Sigmoid colon (tissue), 7 donors: ENCODE results near the gene CLEC20A. TPM values are rescaled to one million over a fixed set of nuclear protein-coding genes. Genes with fewer than 3 reads are reported as not detected.

ENCODE experiments used
- DNase-seq: peaks from one replicate; pipeline ENCODE4 v3.0.0-alpha.2; 2019
- H3K27ac ChIP-seq, 4 donors: fragments of 200-600 bp; sonication (generic); one replicate each; pipeline ENCODE4 v1.5.1; 2016 to 2019; ENCODE audit warnings: mild to moderate bottlenecking in 1 of 4
- H3K27me3 ChIP-seq, 3 donors: fragments of 200-600 bp; sonication (generic); one replicate each; pipeline ENCODE4 v1.5.1; 2019; ENCODE audit warnings: mild to moderate bottlenecking in 1 of 3
- H3K36me3 ChIP-seq, 4 donors: fragments of 200-600 bp; sonication (generic); one replicate each; pipeline ENCODE4 v1.5.1; 2016 to 2019
- H3K4me1 ChIP-seq, 4 donors: fragments of 200-600 bp; sonication (generic); one replicate each; pipeline ENCODE4 v1.5.1; 2017 to 2019
- H3K4me3 ChIP-seq, 4 donors: fragments of 200-600 bp; sonication (generic); one replicate each; pipeline ENCODE4 v1.5.1; 2017 to 2019; ENCODE audit warnings: mild to moderate bottlenecking in 2 of 4, moderate library complexity in 1 of 4
- H3K9me3 ChIP-seq, 4 donors: fragments of 200-600 bp in 3 of 4; sonication (generic) in 3 of 4; one replicate each; pipeline versions ENCODE4 v1.5.1 to v1.6.1; 2013 to 2019
- EP300 ChIP-seq, 4 donors: sonication (generic); formaldehyde crosslinking; IDR thresholded peaks; one replicate each; pipeline ENCODE4 v1.6.1; 2017; ENCODE audit warnings: antibody characterized with exemption in 4 of 4
- POLR2A ChIP-seq, 2 donors: fragments of 450-650 bp; IDR thresholded peaks; one replicate each; pipeline ENCODE4 v1.6.1; 2016; ENCODE audit warnings: antibody characterized with exemption in 2 of 2, mild to moderate bottlenecking in 2 of 2, moderate library complexity in 2 of 2
- POLR2AphosphoS5 ChIP-seq, 4 donors: sonication (generic); formaldehyde crosslinking; IDR thresholded peaks; one replicate each; pipeline ENCODE4 v1.6.1; 2017; ENCODE audit warnings: antibody characterized with exemption in 4 of 4
- WGBS, 2 donors: extraction: QIAGEN DNeasy Blood & Tissue Kit; methylation state at CpG; one replicate each; pipeline ENCODE4 v1.1.7; 2013; 5-methylcytosine and 5-hydroxymethylcytosine counted together
- intact Hi-C: fragments of 100-400 bp; cut with DNase I; formaldehyde crosslinking; loops from one replicate; pipeline ENCODE4 v1.15.1; 2023
- polyA plus RNA-seq, 3 donors: library from polyadenylated mRNA; stranded (reverse); fragments of 200-250 nt; gene quantifications; one replicate each; pipeline ENCODE4 v1.2.3, GENCODE V29; 2013
- total RNA-seq, 4 donors: library from RNA; depleted of rRNA; stranded (reverse); fragments of >200 nt; gene quantifications; one replicate each; pipeline ENCODE4 v1.1.0, GENCODE V29; 2016
- TF ChIP-seq, protein P1 (sequence below), 4 experiments: fragments of 450-650 bp in 3 of 4; fragments of 200-600 bp in 1 of 4; IDR thresholded peaks; one replicate each; pipeline ENCODE4 v1.5.1; 2016 to 2019; ENCODE audit warnings: antibody characterized with exemption in 4 of 4, mild to moderate bottlenecking in 3 of 4, moderate library complexity in 2 of 4
- donor health status: healthy with polysubstance abuse.
- donor health status: Bipolar disorder and iron deficiency.
- donor health status: healthy.

The CLEC20A gene
- total and polyA plus RNA-seq, 7 donors: 1.3 TPM; not detected in 6

DNA sequence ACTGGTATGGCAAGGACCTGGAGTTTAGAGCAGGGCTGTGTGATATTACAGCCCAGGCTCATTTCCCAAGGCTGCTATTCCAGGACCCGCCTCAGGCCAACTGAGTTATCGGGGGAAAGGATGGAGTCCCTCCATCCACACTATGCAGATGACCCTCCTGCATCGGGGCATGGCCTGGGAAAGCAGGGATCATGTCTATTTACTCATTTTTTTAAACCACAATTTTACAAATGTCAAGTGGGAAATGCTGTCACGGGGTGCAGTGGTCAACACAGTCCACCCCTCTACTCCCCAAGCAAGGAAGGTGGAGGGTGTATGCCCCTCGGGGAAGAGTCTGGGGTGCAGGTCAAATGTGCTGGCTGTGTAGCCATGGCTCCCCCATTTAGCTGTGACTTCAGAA is 6.1 kb upstream of the CLEC20A start:
- TF ChIP-seq EP300 (IDR thresholded peaks at IDR 0.05) (no peak), POLR2AphosphoS5 (IDR thresholded peaks at IDR 0.05) (no peak), POLR2A (IDR thresholded peaks at IDR 0.05) (no peak)
- TF ChIP-seq, protein P1, sequence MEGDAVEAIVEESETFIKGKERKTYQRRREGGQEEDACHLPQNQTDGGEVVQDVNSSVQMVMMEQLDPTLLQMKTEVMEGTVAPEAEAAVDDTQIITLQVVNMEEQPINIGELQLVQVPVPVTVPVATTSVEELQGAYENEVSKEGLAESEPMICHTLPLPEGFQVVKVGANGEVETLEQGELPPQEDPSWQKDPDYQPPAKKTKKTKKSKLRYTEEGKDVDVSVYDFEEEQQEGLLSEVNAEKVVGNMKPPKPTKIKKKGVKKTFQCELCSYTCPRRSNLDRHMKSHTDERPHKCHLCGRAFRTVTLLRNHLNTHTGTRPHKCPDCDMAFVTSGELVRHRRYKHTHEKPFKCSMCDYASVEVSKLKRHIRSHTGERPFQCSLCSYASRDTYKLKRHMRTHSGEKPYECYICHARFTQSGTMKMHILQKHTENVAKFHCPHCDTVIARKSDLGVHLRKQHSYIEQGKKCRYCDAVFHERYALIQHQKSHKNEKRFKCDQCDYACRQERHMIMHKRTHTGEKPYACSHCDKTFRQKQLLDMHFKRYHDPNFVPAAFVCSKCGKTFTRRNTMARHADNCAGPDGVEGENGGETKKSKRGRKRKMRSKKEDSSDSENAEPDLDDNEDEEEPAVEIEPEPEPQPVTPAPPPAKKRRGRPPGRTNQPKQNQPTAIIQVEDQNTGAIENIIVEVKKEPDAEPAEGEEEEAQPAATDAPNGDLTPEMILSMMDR (IDR thresholded peaks at IDR 0.05): no peak
- H3K4me1 ChIP-seq: no peaks in the 10 kb centered on the region
- WGBS, 2 donors: 93 to 95% methylated on average over 5 of the region's 5 CpGs
- no peaks in the 10 kb centered on the region for H3K27me3 ChIP-seq
- no peaks in the 10 kb centered on the region for H3K9me3 ChIP-seq
- H3K36me3 ChIP-seq: no peaks in the 10 kb centered on the region
- DNase-seq: no peak
- intact Hi-C loops: no loop called here
- no peak overlapping the region for H3K27ac ChIP-seq
- no peak overlapping the region for H3K4me3 ChIP-seq

DNA sequence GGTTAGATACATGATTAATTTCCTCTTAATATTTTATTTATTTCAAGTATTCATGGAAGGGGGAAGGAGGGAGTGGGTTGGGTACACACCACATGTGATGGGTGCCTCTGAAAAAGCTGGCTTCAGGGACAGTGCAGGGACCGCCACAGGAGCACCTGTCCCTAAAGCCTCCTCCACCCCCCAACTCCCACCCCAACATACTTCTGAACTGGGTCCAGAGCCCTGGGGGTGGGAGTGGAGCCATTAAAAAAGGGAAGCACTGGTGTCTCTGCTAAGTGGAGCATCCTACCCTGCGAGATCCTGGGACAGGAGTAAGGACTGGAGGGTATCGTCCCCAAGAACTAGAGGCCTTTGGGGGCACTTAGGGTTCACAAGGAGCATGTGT is 5.6 kb upstream of the CLEC20A start:
- TF ChIP-seq, protein P1 (IDR thresholded peaks at IDR 0.05): no peak
- TF ChIP-seq POLR2AphosphoS5 (IDR thresholded peaks at IDR 0.05) (no peak), EP300 (IDR thresholded peaks at IDR 0.05) (no peak), POLR2A (IDR thresholded peaks at IDR 0.05) (no peak)
- no peak overlapping the region for H3K27ac ChIP-seq
- intact Hi-C loops: no loop called here
- no peak overlapping the region for H3K4me3 ChIP-seq
- DNase-seq: no peak
- H3K4me1 ChIP-seq: no peaks in the 10 kb centered on the region
- no peaks in the 10 kb centered on the region for H3K9me3 ChIP-seq
- 93 to 95% methylated on average over 3 of the region's 3 CpGs for WGBS, 2 donors
- no peaks in the 10 kb centered on the region for H3K36me3 ChIP-seq
- no peaks in the 10 kb centered on the region for H3K27me3 ChIP-seq

DNA sequence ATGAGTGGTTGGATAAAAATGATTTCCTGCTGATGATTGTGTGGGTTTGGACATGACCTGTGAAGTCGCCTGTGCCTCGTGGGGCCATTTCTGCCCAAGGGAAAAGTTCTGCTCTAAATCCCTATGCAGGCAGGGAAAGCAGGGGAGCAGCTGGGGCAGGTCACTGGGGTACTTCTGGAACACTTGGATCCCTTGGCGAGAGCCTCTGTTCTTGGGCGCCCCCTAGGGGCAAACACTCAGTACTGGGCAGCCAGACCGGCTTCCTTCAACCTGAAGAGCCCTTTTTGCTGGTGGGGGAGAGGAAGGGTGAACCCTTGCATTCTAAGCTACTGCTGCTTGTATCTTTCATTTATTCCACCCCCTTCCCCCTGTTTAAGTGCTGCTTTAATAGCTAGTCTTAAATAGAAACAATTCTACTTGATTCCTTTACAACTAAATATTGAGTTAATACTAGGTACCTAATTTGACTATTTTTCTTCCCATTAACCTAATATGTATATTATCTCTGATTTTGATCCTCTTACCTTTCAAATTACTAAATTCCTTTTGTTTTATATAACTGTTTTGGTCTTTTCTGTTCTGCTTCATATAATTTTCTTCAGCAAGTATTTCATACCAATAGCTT is 5.1 kb upstream of the CLEC20A start:
- no peak for TF ChIP-seq POLR2A (IDR thresholded peaks at IDR 0.05)
- TF ChIP-seq, protein P1 (IDR thresholded peaks at IDR 0.05): peak; percentile 38 to 79 (median 62)
- WGBS, 2 donors: 21 to 30% methylated on average over 5 of the region's 5 CpGs
- Histone ChIP-seq H3K36me3 (no peaks in the 10 kb centered on the region), H3K4me1 (no peaks in the 10 kb centered on the region), H3K27me3 (no peaks in the 10 kb centered on the region), H3K4me3 (no peak overlapping the region), H3K27ac (no peak overlapping the region), H3K9me3 (no peaks in the 10 kb centered on the region)
- intact Hi-C loops: loop anchor here (2.0 kb wide), 1 partner anchor 191 kb away; no protein-coding TSS in a partner anchor
- peak; percentile 75 for DNase-seq

DNA sequence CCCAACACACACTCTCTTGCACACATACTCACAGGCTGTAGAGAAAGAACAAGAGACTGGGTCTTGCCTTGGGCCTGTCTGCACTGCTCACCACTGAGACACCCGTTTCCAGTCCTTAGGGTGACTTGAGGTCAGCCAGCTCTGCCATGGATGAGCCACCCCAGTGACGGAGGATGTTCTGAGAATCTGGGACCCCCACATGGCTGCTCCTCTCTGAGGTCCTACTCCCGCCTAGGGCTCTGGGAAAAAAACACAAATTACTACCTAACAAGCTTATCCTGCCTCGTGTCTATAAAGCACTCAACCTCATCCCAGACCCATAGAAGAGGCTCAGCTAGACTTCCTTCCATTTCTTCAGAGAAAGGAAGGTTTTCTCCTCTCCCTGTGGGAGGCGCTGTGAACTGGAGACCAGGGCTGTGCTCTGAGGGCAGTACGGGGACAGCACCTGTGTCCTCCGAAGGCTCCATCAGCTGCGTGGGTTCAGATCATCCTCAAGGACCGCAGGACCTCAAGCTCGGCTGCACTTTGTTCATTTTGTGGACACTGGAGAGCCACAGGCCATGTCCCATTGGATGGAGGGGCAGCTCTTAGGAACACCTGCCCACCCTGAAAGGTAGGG is 4.3 kb upstream of the CLEC20A start:
- H3K4me1 ChIP-seq: no peaks in the 10 kb centered on the region
- no peak overlapping the region for H3K4me3 ChIP-seq
- H3K27ac ChIP-seq: no peak overlapping the region
- DNase-seq: no peak
- TF ChIP-seq, protein P1 (IDR thresholded peaks at IDR 0.05): no peak
- TF ChIP-seq POLR2A (IDR thresholded peaks at IDR 0.05) (no peak), EP300 (IDR thresholded peaks at IDR 0.05) (no peak), POLR2AphosphoS5 (IDR thresholded peaks at IDR 0.05) (no peak)
- intact Hi-C loops: loop anchor here (2.0 kb wide), 1 partner anchor 190 kb away; no protein-coding TSS in a partner anchor
- no peaks in the 10 kb centered on the region for H3K9me3 ChIP-seq
- WGBS, 2 donors: 93 to 94% methylated on average over 10 of the region's 10 CpGs
- no peaks in the 10 kb centered on the region for H3K27me3 ChIP-seq
- no peaks in the 10 kb centered on the region for H3K36me3 ChIP-seq
